Right hindlimb (tissue), 1 donor: ENCODE results near the gene TIMP3.
A peak's percentile ranks its signal among the peaks of the same experiment; 100 is the strongest.

Experiments
- DNase-seq: peaks from one replicate; pipeline ENCODE4 v3.0.0-alpha.2; 2018

The TIMP3 gene

GRCh38 chr22:32888976-32889375, 87.5 kb downstream of the TIMP3 start:
- DNase-seq: no peak

- no peak for DNase-seq
Measured at GRCh38 chr22:32896891-32897290, 95.4 kb downstream of the TIMP3 start.

GRCh38 chr22:32897400-32897799, 95.9 kb downstream of the TIMP3 start:
- DNase-seq: no peak

GRCh38 chr22:32900886-32901635, 99.6 kb downstream of the TIMP3 start:
- DNase-seq: no peak

- DNase-seq: no peak
Measured at GRCh38 chr22:32901925-32902324, 100.4 kb downstream of the TIMP3 start.

GRCh38 chr22:32903507-32903906, 102.0 kb downstream of the TIMP3 start:
- no peak for DNase-seq

GRCh38 chr22:32904044-32904443, 102.5 kb downstream of the TIMP3 start:
- DNase-seq: peak; percentile 42

GRCh38 chr22:32905400-32905799, 103.9 kb downstream of the TIMP3 start:
- peak; percentile 32 for DNase-seq

- peak; percentile 25 for DNase-seq
Measured at GRCh38 chr22:32909581-32910428, 108.3 kb downstream of the TIMP3 start.

- DNase-seq: no peak
Measured at GRCh38 chr22:32910429-32910772, 108.9 kb downstream of the TIMP3 start.

- DNase-seq: peak; percentile 46
Measured at GRCh38 chr22:32911503-32911902, 110.0 kb downstream of the TIMP3 start.
